ENCODE results near the gene TEFM. TPM values are rescaled to one million over a fixed set of nuclear protein-coding genes. Genes with fewer than 3 reads are reported as not detected.
A peak's percentile ranks its signal among the peaks of the same experiment; 100 is the strongest.
"Not testable (repeated sequence)": the region's sequence is repeated elsewhere in the genome, so short reads cannot be mapped to it uniquely, and the experiment has no call there.

The TEFM gene
- total RNA-seq, 3 donors from 2014 or later = 16.1 to 18.3 (median 16.3) TPM

DNA sequence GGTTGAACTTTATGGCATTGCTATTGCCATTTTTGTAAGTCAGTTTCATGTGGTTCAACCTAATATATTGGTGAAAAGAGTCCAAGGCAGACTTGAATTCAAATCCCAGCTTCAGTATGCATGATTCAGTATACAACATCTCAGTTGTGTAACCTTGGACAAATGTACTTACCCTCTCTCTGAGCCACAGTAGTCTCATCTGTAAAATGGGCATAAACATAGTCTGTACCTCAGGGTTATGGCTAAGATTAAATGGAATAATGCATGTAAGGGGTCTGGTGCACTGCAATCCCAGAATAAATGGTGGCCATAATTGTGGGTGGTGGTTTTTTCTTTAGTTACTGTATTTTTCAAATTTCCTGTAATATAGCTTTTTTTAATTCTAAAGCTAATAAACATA, 11.0 kb upstream of the TEFM start:
- H3K4me3 ChIP-seq = no peak overlapping the region
- peaks cover 6% of the 10 kb centered on the region for H3K4me1 ChIP-seq (ENCODE audit: low read depth)
- DNase-seq = no peak
- H3K9me3 ChIP-seq = no peaks in the 10 kb centered on the region
- intact Hi-C loops (cut with DNase I, micrococcal nuclease) = no loop called here
- TF ChIP-seq, protein P1, sequence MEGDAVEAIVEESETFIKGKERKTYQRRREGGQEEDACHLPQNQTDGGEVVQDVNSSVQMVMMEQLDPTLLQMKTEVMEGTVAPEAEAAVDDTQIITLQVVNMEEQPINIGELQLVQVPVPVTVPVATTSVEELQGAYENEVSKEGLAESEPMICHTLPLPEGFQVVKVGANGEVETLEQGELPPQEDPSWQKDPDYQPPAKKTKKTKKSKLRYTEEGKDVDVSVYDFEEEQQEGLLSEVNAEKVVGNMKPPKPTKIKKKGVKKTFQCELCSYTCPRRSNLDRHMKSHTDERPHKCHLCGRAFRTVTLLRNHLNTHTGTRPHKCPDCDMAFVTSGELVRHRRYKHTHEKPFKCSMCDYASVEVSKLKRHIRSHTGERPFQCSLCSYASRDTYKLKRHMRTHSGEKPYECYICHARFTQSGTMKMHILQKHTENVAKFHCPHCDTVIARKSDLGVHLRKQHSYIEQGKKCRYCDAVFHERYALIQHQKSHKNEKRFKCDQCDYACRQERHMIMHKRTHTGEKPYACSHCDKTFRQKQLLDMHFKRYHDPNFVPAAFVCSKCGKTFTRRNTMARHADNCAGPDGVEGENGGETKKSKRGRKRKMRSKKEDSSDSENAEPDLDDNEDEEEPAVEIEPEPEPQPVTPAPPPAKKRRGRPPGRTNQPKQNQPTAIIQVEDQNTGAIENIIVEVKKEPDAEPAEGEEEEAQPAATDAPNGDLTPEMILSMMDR (IDR thresholded peaks at IDR 0.05) = no peak
- no peak for ATAC-seq
- no peaks in the 10 kb centered on the region for H3K36me3 ChIP-seq (ENCODE audit: low read depth)

DNA sequence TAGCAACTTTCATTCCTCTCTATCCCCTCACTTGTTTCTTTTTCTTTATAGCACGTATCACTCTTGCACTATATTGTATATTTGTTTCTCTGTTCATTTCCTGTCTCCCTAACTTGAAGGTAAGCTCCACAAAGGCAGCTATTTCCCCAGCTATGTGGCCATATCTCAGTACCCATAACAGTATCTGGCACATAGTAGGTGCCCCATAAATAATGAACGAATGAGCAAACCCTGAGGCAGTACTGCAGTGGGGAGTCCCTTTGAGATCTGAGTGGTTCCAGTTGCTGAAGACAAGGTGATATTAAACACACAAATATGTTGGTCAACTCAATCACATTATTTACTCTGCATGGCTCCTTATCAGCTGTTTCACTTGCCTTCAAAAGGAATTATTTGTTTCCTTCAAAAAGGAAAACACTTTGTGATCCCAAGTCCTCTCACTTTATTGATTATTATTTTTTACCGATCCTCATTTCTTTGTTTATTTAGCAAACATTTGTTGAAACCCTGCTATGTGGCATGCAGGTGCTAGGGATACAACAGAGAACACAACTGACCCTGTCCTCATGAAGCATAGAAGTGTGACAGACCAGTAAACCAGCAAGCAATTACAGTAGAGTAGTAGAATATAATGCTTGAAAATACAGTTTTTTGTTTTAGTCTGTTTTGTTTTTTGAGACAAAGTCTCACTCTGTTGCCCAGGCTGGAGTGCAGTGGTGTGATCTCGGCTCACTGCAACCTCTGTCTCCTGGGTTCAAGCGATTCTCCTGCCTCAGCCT, 10.0 kb upstream of the TEFM start:
- ATAC-seq (no peak), DNase-seq (no peak)
- no peaks in the 10 kb centered on the region for H3K9me3 ChIP-seq
- H3K4me3 ChIP-seq = no peak overlapping the region
- intact Hi-C loops (cut with DNase I, micrococcal nuclease) = no loop called here
- TF ChIP-seq, protein P1 (IDR thresholded peaks at IDR 0.05) = no peak
- H3K36me3 ChIP-seq (ENCODE audit: low read depth) = no peaks in the 10 kb centered on the region
- H3K4me1 ChIP-seq (ENCODE audit: low read depth) = no peaks in the 10 kb centered on the region

DNA sequence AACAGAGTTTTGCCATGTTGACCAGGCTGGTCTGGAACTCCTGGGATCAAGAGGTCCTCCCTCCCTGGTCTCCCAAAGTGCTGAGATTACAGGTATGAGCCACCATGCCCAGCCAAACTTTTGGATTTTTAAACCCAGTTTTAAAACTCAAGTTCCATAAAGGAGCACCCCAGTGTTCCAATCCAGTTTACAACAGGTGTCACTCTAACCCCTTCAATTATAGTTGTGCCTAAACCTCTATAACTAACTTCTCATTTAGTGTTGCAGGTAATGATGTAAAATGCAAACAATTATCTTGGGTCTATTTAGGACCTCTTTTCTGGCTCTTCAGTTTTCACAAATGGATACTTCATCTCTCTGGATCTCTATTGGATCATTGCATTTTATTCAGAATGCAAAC, 7.9 kb upstream of the TEFM start:
- no peaks in the 10 kb centered on the region for H3K4me1 ChIP-seq (ENCODE audit: low read depth)
- DNase-seq = no peak
- ATAC-seq = no peak
- H3K4me3 ChIP-seq = no peak overlapping the region
- TF ChIP-seq, protein P1 (IDR thresholded peaks at IDR 0.05) = no peak
- intact Hi-C loops (cut with DNase I, micrococcal nuclease) = no loop called here
- H3K36me3 ChIP-seq (ENCODE audit: low read depth) = no peaks in the 10 kb centered on the region
- no peaks in the 10 kb centered on the region for H3K9me3 ChIP-seq

DNA sequence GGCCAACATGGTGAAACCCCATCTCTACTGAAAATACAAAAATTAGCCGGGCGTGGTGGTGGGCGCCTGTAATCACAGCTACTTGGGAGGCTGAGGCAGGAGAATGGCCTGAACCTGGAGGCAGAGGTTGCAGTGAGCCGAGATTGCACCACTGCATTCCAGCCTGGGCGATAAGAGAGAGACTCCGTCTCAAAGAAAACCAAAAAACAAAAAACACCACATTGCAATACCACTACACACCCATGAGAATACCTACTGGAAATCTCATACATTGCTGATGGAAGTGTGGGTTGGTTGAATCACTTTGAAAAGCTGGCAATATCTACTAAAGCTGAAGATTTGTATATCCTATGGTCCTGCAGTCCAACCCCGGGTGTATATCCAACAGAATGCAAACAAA, 4.1 kb upstream of the TEFM start:
- ATAC-seq; DNase-seq; H3K36me3 ChIP-seq (ENCODE audit: low read depth); H3K4me3 ChIP-seq; H3K9me3 ChIP-seq; intact Hi-C loops (cut with DNase I, micrococcal nuclease): not testable (repeated sequence)
- H3K4me1 ChIP-seq (ENCODE audit: low read depth) = peaks cover 10% of the 10 kb centered on the region

DNA sequence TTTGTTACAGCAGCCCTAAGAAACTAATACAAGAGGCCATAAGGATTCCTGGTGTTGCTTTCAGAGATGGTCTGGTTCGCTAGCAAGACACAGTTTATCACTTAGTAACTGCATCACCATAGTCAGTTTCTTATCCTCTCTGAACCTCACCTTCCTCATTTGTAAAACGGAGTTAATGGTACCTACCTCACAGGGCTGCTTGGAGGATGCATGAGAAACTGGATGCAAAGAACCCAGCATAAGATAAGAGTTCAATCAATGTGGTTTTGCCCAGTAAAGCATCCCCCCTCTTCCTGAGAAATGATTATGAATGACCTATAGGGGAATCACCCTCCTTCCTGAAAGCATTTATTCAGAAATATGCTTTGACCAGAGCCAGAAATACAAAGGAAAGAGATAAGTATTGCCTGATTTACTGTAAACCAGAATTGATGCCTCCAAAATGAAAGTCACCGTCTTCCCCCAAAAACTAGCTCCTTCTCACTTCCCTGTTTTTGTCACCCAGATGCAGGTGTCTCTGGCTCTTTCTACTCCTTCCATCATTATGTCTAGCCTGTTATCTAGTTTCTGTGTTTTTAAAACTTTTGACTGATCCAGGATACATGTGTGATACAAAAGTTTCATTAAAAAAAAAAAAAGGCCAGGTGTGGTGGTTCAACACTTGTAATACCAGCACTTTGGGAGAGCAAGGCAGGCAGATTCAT, 2.8 kb upstream of the TEFM start:
- TF ChIP-seq, protein P1 (IDR thresholded peaks at IDR 0.05) = no peak
- DNase-seq (no peak), ATAC-seq (no peak)
- Histone ChIP-seq H3K4me3 (no peak overlapping the region), H3K36me3 (ENCODE audit: low read depth) (no peaks in the 10 kb centered on the region), H3K9me3 (no peaks in the 10 kb centered on the region), H3K4me1 (ENCODE audit: low read depth) (peaks cover 14% of the 10 kb centered on the region)
- intact Hi-C loops (cut with DNase I, micrococcal nuclease) = no loop called here

DNA sequence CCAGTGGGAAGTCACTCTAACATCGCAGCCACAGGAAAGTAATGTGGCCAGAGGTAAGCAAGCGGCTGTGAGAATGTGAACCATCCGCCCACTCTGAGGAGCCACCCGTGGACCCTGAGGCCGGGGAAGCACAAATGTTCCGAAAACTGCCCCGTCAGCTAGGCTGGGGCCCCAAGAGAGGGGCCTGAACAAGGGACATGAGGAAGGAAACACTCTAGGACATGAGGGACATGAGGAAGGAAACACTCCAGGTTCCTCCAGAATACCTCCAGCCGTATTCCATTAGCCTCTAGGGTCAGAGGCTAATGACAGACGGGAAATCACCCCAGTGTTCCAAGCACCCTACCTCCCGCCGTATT, 317 bp downstream of the TEFM start:
- TF ChIP-seq, protein P1 (IDR thresholded peaks at IDR 0.05) = no peak
- peaks cover 14% of the 10 kb centered on the region for H3K4me1 ChIP-seq (ENCODE audit: low read depth)
- ATAC-seq (peak; percentile 60), DNase-seq (no peak)
- H3K36me3 ChIP-seq (ENCODE audit: low read depth) = no peaks in the 10 kb centered on the region
- H3K4me3 ChIP-seq = peak overlapping the region; percentile 54
- H3K9me3 ChIP-seq = no peaks in the 10 kb centered on the region
- intact Hi-C loops (cut with DNase I, micrococcal nuclease) = no loop called here

Measured in mucosa of descending colon (tissue), 3 donors.